K562 (cell line): ENCODE results near the gene EPHA1. TPM values are rescaled to one million over a fixed set of nuclear protein-coding genes. Genes with fewer than 3 reads are reported as not detected.

ENCODE experiments used
- ATAC-seq: fragments of 200-7000 bp; cut with Tn5 transposase; 3 replicates; pipeline ENCODE4 v1.9.1; 2020; ENCODE audit warnings: moderate library complexity
- BruUV-seq: library from RNA; stranded (reverse); fragments of 400-500 nt; replicated peaks from 2 replicates; lab custom pipeline; 2021; lab: Mats Ljungman, UMichigan
- CTCF ChIA-PET: fragments of 300-600 bp; formaldehyde crosslinking; extraction: SDS; loops from one replicate; lab custom pipeline; 2021; ENCODE audit warnings: low intra/inter-chr PET ratio; lab: Yijun Ruan, JAX
- POLR2A ChIA-PET: fragments of 300-600, 350-650 bp; sonication (Branson Sonifier 250); formaldehyde crosslinking; extraction: SDS; loops from one replicate; lab custom pipeline; 2021; ENCODE audit warnings: antibody characterized with exemption, inconsistent platforms; lab: Yijun Ruan, JAX
- DNase-seq, 4 experiments: peaks; one replicate each; pipeline versions ENCODE4 v3.0.0 to v3.0.0-alpha.2; 2011 to 2018; ENCODE audit warnings: low spot score in 3 of 4, mixed read lengths in 3 of 4; ENCODE audit errors: extremely low read depth in 1 of 4
- FAIRE-seq: peaks from 2 replicates; lab custom pipeline; 2011; peaks lifted over from hg19 to GRCh38; lab: Jason Lieb, UNC
- H2AFZ ChIP-seq: 2 replicates; pipeline ENCODE4 v1.6.0; 2011; ENCODE audit warnings: low read depth, low read length, control low read depth, inconsistent platforms
- H3K27ac ChIP-seq: fragments of 200-600 bp; 3 replicates; pipeline ENCODE4 v1.8.0; 2011; ENCODE audit warnings: low read depth, mild to moderate bottlenecking, control low read depth, inconsistent platforms, low read length, moderate library complexity, mixed read lengths; ENCODE audit errors: extremely low read depth
- H3K27me3 ChIP-seq, 2 experiments: fragments of 300-600 bp in 1 of 2; 2 replicates in 1 of 2; 3 replicates in 1 of 2; pipeline versions ENCODE4 v1.6.0 to v1.8.0; 2011; ENCODE audit warnings: inconsistent platforms in 2 of 2, low read length in 2 of 2, mild to moderate bottlenecking in 1 of 2, mixed read lengths in 1 of 2, moderate library complexity in 1 of 2; ENCODE audit not compliant: control insufficient read depth in 2 of 2, insufficient read depth in 2 of 2
- H3K36me3 ChIP-seq: fragments of 300-600 bp; 3 replicates; pipeline ENCODE4 v1.8.0; 2011; ENCODE audit warnings: mild to moderate bottlenecking, low read length, inconsistent platforms; ENCODE audit not compliant: control insufficient read depth, insufficient read depth
- H3K4me1 ChIP-seq, 2 experiments: fragments of 200-600 bp in 1 of 2; replicated peaks in 1 of 2; 2 replicates in 1 of 2; 3 replicates in 1 of 2; pipeline versions ENCODE4 v1.5.1 to v1.8.0; 2011; ENCODE audit warnings: inconsistent platforms in 2 of 2, low read length in 2 of 2, mild to moderate bottlenecking in 1 of 2, mixed read lengths in 1 of 2, moderate library complexity in 1 of 2; ENCODE audit not compliant: control insufficient read depth in 2 of 2, insufficient read depth in 2 of 2
- H3K4me2 ChIP-seq: 2 replicates; pipeline ENCODE4 v1.6.1; 2011; ENCODE audit warnings: low read length, control low read depth, inconsistent platforms, mixed read lengths; ENCODE audit not compliant: insufficient read depth
- H3K4me3 ChIP-seq: fragments of 200-600 bp; sonication (generic), shearing (Covaris generic); 2 replicates; pipeline ENCODE4 v1.5.1; 2016; ENCODE audit warnings: control low read depth, inconsistent platforms
- H3K79me2 ChIP-seq: fragments of 200-600 bp; 3 replicates; pipeline ENCODE4 v1.8.0; 2011; ENCODE audit warnings: low read length, inconsistent platforms; ENCODE audit not compliant: control insufficient read depth, insufficient read depth
- H3K9ac ChIP-seq, 2 experiments: 2 replicates each; pipeline versions ENCODE4 v1.6.0 to v1.6.1; 2011; ENCODE audit warnings: low read depth in 2 of 2, low read length in 2 of 2, control low read depth in 1 of 2, inconsistent platforms in 1 of 2, mild to moderate bottlenecking in 1 of 2, mixed read lengths in 1 of 2; ENCODE audit not compliant: insufficient read depth in 1 of 2
- H3K9me1 ChIP-seq: one replicate; pipeline ENCODE4 v1.6.0; 2011; ENCODE audit warnings: inconsistent platforms, mild to moderate bottlenecking, low read length, moderate library complexity; ENCODE audit not compliant: control insufficient read depth, insufficient read depth
- H3K9me3 ChIP-seq: replicated peaks from 2 replicates; pipeline ENCODE4 v1.5.1; 2011; ENCODE audit warnings: low read depth, low read length, inconsistent platforms; ENCODE audit not compliant: control insufficient read depth, insufficient read depth
- H4K20me1 ChIP-seq: replicated peaks from 2 replicates; pipeline ENCODE4 v1.6.1; 2011; ENCODE audit warnings: low read length, inconsistent platforms, mixed read lengths; ENCODE audit not compliant: control insufficient read depth, insufficient read depth
- ATF1 ChIP-seq, 2 experiments: fragments of 450-650 bp in 1 of 2; IDR thresholded peaks; 2 replicates each; pipeline ENCODE4 v1.6.1; 2016; ENCODE audit warnings: missing compliant biosample characterization in 1 of 2, missing genetic modification characterization in 1 of 2
- CBX8 ChIP-seq: fragments of 200-600 bp; sonication (generic); IDR thresholded peaks from 2 replicates; pipeline ENCODE4 v1.6.1; 2012; ENCODE audit warnings: borderline replicate concordance, mixed run types, low read depth, mild to moderate bottlenecking, moderate library complexity, mixed read lengths, low read length, control low read depth, inconsistent platforms; ENCODE audit not compliant: poor library complexity, severe bottlenecking; ENCODE audit errors: extremely low read depth
- KHSRP ChIP-seq: fragments of 450-650 bp; IDR thresholded peaks from 2 replicates; pipeline ENCODE4 v1.6.1; 2017
- MEF2D ChIP-seq: conservative IDR thresholded peaks from 2 replicates; pipeline ENCODE4 v1.6.1; 2016; ENCODE audit warnings: low read depth, missing genetic modification characterization, missing compliant biosample characterization
- NELFE ChIP-seq: IDR thresholded peaks from 2 replicates; pipeline ENCODE4 v1.6.1; 2011; ENCODE audit warnings: mild to moderate bottlenecking; ENCODE audit not compliant: insufficient read depth, insufficient read length
- NR1H2 ChIP-seq: sonication (generic); formaldehyde crosslinking; IDR thresholded peaks from 2 replicates; pipeline ENCODE4 v1.4.0; 2020; ENCODE audit warnings: mild to moderate bottlenecking, missing genetic modification reagents
- OTX1 ChIP-seq: fragments of 450-650 bp; formaldehyde crosslinking; IDR thresholded peaks from 2 replicates; pipeline ENCODE4 v1.4.0; 2022; ENCODE audit warnings: mild to moderate bottlenecking
- RHOXF2B ChIP-seq: fragments of 250-450 bp; sonication (Bioruptor Pico); conservative IDR thresholded peaks from 2 replicates; pipeline ENCODE4 v1.5.1; 2021
- TEAD2 ChIP-seq: fragments of 450-650 bp; IDR thresholded peaks from 2 replicates; pipeline ENCODE4 v1.6.1; 2016; ENCODE audit warnings: missing genetic modification characterization, control low read depth, missing compliant biosample characterization
- ZNF644 ChIP-seq: fragments of 200-800 bp; sonication (Bioruptor generic); IDR thresholded peaks from 2 replicates; pipeline ENCODE4 v1.6.1; 2016; ENCODE audit warnings: low read depth, missing genetic modification characterization, missing compliant biosample characterization
- WGBS: fragments of 100-300 bp; shearing (Covaris generic); methylation state at CpG from one replicate; pipeline ENCODE4 v1.1.6; 2016; ENCODE audit warnings: low coverage, mixed read lengths; ENCODE audit not compliant: insufficient coverage; ENCODE audit errors: missing lambda C conversion rate; 5-methylcytosine and 5-hydroxymethylcytosine counted together
- in situ Hi-C: fragments of 300-500 bp; cut with MboI; formaldehyde crosslinking; loops from 4 replicates; pipeline ENCODE4 v1.15.0; 2018; ENCODE audit warnings: inconsistent platforms, mixed read lengths
- intact Hi-C: fragments of 100-400 bp; cut with micrococcal nuclease; formaldehyde crosslinking; loops from 2 replicates; pipeline ENCODE4 v1.14.2; 2022
- polyA plus RNA-seq, 8 experiments: library from polyadenylated mRNA; depleted of rRNA in 4 of 8; stranded (reverse) in 5 of 8; unstranded in 3 of 8; fragments of >200 nt; fragmentation: Nextera tagmentation in 2 of 8; fragmentation: Illumina TruSeq in 1 of 8; extraction: Ambion mirVana in 2 of 8; extraction: Trizol in 1 of 8; gene quantifications; 2 replicates each; pipeline versions ENCODE4 v1.2.1 to v1.2.3, GENCODE V29; 2011 to 2014; ENCODE audit warnings: inconsistent platforms in 1 of 8, missing spikeins in 1 of 8
- total RNA-seq, 7 experiments: library from RNA; depleted of rRNA in 6 of 7; stranded (reverse); fragments of >200 nt in 6 of 7; fragmentation: Illumina TruSeq in 2 of 7; extraction: Trizol in 2 of 7; gene quantifications; 2 replicates each; pipeline versions ENCODE4 v1.2.1 to v1.2.3, GENCODE V29; 2011 to 2021; ENCODE audit warnings: low replicate concordance in 1 of 7
- TF ChIP-seq, protein P1 (sequence below): fragments of 450-650 bp; IDR thresholded peaks from 2 replicates; pipeline ENCODE4 v1.6.1; 2016; ENCODE audit warnings: missing biosample characterization, missing genetic modification characterization
- TF ChIP-seq, protein P2 (sequence below), 2 experiments: fragments of 250-450 bp in 1 of 2; fragments of 450-650 bp in 1 of 2; sonication (Bioruptor Pico) in 1 of 2; IDR thresholded peaks; 2 replicates each; pipeline versions ENCODE4 v1.6.1 to v1.8.0; 2016 to 2021; ENCODE audit warnings: mild to moderate bottlenecking in 2 of 2, moderate library complexity in 2 of 2, missing compliant biosample characterization in 1 of 2, missing genetic modification characterization in 1 of 2
- TF ChIP-seq, protein P3 (sequence below): fragments of 450-650 bp; formaldehyde crosslinking; IDR thresholded peaks from 2 replicates; pipeline ENCODE4 v1.4.0; 2020; ENCODE audit warnings: mild to moderate bottlenecking, moderate library complexity
- TF ChIP-seq, protein P4 (sequence below): fragments of 450-650 bp; formaldehyde crosslinking; IDR thresholded peaks from 2 replicates; pipeline ENCODE4 v1.4.0; 2020; ENCODE audit warnings: mild to moderate bottlenecking, mixed read lengths

EPHA1 gene
- total and polyA plus RNA-seq, 9 of the 15 experiments (the other 6 are each of a cell fraction or from before 2014, with no cell fraction given) = 0.22 to 0.57 (median 0.32) TPM; not detected in 6

DNA sequence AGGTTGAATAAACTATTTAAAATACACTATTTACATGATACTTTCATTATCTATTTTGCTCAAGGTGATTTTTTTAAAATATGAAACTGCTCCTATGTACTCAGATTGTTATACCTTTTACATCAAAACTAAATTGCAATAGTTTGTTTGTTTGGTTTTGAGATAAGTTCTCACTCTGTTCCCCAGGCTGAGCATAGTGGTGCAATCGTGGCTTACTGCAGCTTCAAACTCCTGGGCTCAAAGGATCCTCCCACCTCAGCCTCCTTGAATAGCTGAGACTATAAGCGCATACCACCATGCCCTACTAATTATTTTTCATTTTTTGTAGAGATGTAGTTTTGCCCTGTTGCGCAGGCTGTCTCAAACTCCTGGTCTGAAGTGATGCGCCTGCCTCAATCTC is 47.3 kb upstream of the EPHA1 start (continued):
- no peak for TF ChIP-seq CBX8
- TF ChIP-seq, protein P1, sequence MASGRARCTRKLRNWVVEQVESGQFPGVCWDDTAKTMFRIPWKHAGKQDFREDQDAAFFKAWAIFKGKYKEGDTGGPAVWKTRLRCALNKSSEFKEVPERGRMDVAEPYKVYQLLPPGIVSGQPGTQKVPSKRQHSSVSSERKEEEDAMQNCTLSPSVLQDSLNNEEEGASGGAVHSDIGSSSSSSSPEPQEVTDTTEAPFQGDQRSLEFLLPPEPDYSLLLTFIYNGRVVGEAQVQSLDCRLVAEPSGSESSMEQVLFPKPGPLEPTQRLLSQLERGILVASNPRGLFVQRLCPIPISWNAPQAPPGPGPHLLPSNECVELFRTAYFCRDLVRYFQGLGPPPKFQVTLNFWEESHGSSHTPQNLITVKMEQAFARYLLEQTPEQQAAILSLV = no peak

DNA sequence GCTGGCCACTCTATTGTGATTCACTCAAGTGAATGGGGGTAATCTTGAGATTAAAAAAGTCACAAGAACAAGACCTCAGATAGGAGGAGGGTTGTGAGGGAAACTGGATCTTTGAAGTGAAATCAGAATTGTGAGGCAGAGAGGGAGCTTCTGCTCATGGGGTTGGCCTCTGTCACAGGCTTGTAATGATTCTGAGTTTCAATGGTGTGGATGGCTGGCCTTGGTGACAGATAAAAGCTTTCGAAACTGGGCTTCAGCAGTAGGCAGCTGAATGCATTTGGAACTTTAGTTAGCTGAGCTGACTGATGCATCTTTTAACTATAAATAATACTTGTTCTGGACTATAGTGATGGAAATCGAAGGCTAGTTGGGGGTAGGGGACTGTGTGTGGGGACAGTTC is 46.8 kb upstream of the EPHA1 start:
- 2% methylated on average over 2 of the region's 2 CpGs for WGBS
- in situ Hi-C loops = no loop called here
- intact Hi-C loops = loop anchor here (2.0 kb wide), 1 partner anchor 23 kb away; no protein-coding TSS in a partner anchor
- no peak for DNase-seq
- peaks cover 4 to 6% of the 10 kb centered on the region in 2 experiments; a peak in 3 of 5 replicates for H3K27me3 ChIP-seq
- H3K4me3 ChIP-seq = no peak overlapping the region
- no peak overlapping the region for H2AFZ ChIP-seq
- CTCF ChIA-PET = no interaction called here
- H4K20me1 ChIP-seq = no peaks in the 10 kb centered on the region
- no peak overlapping the region for H3K27ac ChIP-seq
- POLR2A ChIA-PET = interaction anchor here (0.7 kb wide), 1 partner anchor 200 kb away, joined by 3 read pairs; no protein-coding TSS in a partner anchor
- BruUV-seq = no TSS peak
- no peak overlapping the region for H3K9ac ChIP-seq
- H3K36me3 ChIP-seq = no peaks in the 10 kb centered on the region
- TF ChIP-seq NELFE (no peak), OTX1 (CRISPR knock-in tag) (no peak), KHSRP (no peak), ATF1 (CRISPR knock-in tag; IDR thresholded peaks at IDR 0.05) (no peak), ATF1 (tag; IDR thresholded peaks at IDR 0.05) (no peak), ZNF644 (no peak), RHOXF2B (CRISPR knock-in tag) (no peak), NR1H2 (CRISPR knock-in tag) (no peak), TEAD2 (no peak), MEF2D (tag) (no peak)
- TF ChIP-seq, protein P2, sequence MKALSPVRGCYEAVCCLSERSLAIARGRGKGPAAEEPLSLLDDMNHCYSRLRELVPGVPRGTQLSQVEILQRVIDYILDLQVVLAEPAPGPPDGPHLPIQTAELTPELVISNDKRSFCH (CRISPR knock-in tag; IDR thresholded peaks at IDR 0.05) = no peak
- TF ChIP-seq, protein P2 (tag; IDR thresholded peaks at IDR 0.05) = no peak
- TF ChIP-seq, protein P3, sequence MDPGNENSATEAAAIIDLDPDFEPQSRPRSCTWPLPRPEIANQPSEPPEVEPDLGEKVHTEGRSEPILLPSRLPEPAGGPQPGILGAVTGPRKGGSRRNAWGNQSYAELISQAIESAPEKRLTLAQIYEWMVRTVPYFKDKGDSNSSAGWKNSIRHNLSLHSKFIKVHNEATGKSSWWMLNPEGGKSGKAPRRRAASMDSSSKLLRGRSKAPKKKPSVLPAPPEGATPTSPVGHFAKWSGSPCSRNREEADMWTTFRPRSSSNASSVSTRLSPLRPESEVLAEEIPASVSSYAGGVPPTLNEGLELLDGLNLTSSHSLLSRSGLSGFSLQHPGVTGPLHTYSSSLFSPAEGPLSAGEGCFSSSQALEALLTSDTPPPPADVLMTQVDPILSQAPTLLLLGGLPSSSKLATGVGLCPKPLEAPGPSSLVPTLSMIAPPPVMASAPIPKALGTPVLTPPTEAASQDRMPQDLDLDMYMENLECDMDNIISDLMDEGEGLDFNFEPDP (CRISPR knock-in tag) = no peak
- TF ChIP-seq, protein P4, sequence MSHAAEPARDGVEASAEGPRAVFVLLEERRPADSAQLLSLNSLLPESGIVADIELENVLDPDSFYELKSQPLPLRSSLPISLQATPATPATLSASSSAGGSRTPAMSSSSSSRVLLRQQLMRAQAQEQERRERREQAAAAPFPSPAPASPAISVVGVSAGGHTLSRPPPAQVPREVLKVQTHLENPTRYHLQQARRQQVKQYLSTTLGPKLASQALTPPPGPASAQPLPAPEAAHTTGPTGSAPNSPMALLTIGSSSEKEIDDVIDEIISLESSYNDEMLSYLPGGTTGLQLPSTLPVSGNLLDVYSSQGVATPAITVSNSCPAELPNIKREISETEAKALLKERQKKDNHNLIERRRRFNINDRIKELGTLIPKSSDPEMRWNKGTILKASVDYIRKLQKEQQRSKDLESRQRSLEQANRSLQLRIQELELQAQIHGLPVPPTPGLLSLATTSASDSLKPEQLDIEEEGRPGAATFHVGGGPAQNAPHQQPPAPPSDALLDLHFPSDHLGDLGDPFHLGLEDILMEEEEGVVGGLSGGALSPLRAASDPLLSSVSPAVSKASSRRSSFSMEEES (CRISPR knock-in tag) = no peak
- H3K4me2 ChIP-seq = no peak overlapping the region
- H3K9me1 ChIP-seq = no peaks in the 10 kb centered on the region
- no peaks in the 10 kb centered on the region for H3K9me3 ChIP-seq
- no peak for FAIRE-seq
- H3K79me2 ChIP-seq = no peaks in the 10 kb centered on the region
- no peak for ATAC-seq
- H3K4me1 ChIP-seq = no peaks in the 10 kb centered on the region
